Measurements from ENCODE around the gene PLK3. TPM values are rescaled to one million over a fixed set of nuclear protein-coding genes. Genes with fewer than 3 reads are reported as not detected.

The PLK3 gene
- total RNA-seq: 13.8 and 36.3 TPM in 2 replicates

GRCh38 chr1:44799770-44800584 is at the start of gene PLK3:
PLK3 (plus strand) TSS chr1:44800377; CDS start chr1:44800464, 87 bp downstream.

DNA sequence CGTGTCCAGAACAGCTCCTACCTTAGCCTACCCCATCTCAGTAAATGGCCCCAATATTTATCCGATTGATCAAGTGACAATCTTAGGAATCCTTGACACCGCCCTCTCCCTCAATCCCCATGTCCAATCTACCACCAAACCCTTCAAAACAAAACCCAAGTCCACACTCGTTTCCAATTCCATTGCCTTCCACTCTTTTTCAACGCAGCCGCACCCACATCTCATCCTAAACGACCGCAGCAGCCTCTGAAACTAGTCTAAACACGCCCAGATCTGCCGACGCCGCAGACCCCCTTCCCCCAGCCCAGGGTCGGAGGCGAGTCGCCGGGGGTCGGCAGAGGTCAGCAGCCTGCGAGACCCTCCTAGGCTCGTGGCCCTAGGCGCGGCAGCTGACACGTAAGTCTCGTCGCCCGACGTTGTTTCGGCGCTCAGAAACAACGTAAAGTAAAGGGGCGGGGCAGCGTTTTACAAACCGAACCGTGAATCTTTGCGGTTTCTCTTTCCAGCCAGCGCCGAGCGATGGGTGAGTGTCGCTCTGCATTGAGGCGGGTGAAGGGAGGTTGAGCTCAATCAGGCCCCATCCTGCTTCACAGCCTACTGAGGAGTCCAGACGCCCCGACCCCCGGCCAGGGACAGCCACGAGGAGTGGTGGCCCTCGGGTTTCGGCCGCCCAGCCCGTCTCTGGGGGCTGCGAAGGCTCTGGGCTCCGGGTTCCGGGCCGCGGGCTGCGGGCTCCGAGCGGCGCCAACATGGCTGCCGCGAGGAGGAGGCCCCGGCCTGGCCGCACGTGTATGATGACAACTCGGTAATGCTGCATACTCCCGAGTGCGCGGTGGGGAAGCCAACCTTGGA is 24.9 kb upstream of the PLK3 start, which contains the start of gene RPS8:
RPS8 (plus strand) TSS at position 463 of the 852 bp plus-strand sequence; CDS start at position 520, 57 bp downstream.

GRCh38 chr1:44788120-44788860 is 11.9 kb upstream of the PLK3 start, which contains the start of gene BEST4:
BEST4 (minus strand) TSS chr1:44788170; CDS start chr1:44787705, 465 bp downstream.

DNA sequence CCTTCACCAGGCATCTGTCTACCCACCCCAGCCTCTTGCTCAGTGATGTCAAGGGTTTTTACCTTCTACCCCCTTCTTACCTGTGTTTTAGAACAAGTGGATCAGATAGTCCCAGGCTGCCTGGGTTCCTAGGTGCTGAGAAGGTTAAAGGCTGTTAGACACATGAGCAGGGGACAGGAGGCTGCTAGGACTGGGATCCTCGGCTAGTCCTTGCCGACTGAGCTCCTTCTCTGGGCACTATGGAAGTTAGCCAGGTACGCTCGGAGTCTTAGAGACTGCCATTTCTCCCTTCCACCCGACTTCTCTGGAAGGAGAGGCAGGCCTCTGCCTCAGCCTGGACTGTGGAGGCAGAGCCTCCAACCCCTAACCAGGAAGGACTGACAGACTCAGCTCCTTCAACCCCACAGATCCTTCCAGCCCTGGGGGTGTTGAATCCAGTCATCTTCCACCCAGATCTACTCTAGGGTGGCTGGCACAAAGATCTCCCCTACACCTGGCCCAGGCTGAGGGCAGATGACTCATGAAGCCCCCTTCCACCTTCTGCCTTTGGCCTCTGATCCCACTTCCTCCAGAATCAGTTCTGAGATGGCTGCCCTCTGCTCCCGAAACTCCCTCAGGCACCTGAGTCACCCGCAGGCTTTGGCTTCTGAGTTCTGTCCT is 6.7 kb downstream of the PLK3 start, which contains the start of gene DYNLT4:
DYNLT4 (minus strand) TSS at position 648 of the 660 bp plus-strand sequence. CDS start 683 bp downstream, outside the sequence.

GRCh38 chr1:44808063-44808937 is 8.1 kb downstream of the PLK3 start, which contains the start of gene BTBD19:
BTBD19 (plus strand) TSS chr1:44808523; CDS start chr1:44808821, 298 bp downstream.

GRCh38 chr1:44842862-44843655 is 42.9 kb downstream of the PLK3 start, which contains the start of gene PTCH2:
PTCH2 (minus strand) TSS chr1:44843253; CDS start chr1:44842932, 321 bp downstream.

Other genes starting within 250 kb of the PLK3 start
- 2.1 and 3.2 TPM in 2 replicates for gene TMEM53, start 125.9 kb upstream of the PLK3 start, total RNA-seq
- 0.16 and 0.25 TPM in 2 replicates for gene ARMH1, start 125.7 kb upstream of the PLK3 start, total RNA-seq
- not detected in 2 replicates for gene RNU5D-1, start 69.2 kb upstream of the PLK3 start, total RNA-seq
- gene KIF2C, start 60.5 kb upstream of the PLK3 start, total RNA-seq: 15.7 and 26.4 TPM in 2 replicates
- gene RPS8, start 24.8 kb upstream of the PLK3 start, total RNA-seq: 1,069 and 1,168 TPM in 2 replicates
- under 0.01 and 0.06 TPM in 2 replicates for gene BEST4, start 12.2 kb upstream of the PLK3 start, total RNA-seq
- gene DYNLT4, start 7.0 kb downstream of the PLK3 start, total RNA-seq: 0.25 and 0.32 TPM in 2 replicates
- gene BTBD19, start 8.1 kb downstream of the PLK3 start, total RNA-seq: 2.1 and 11.4 TPM in 2 replicates
- gene PTCH2, start 42.9 kb downstream of the PLK3 start, total RNA-seq: 0.06 TPM in 1 of 2 replicates, not detected in the other
- 20.4 and 31.0 TPM in 2 replicates for gene EIF2B3, start 186.2 kb downstream of the PLK3 start, total RNA-seq
- 21.9 and 49.4 TPM in 2 replicates for gene HECTD3, start 210.9 kb downstream of the PLK3 start, total RNA-seq
- 234 and 261 TPM in 2 replicates for gene UROD, start 211.9 kb downstream of the PLK3 start, total RNA-seq

All from bladder microvascular endothelial cell (primary cell).